K562 (cell line): ENCODE measurements around the gene ANKRD27. TPM values are rescaled to one million over a fixed set of nuclear protein-coding genes. Genes with fewer than 3 reads are reported as not detected.

Experiments used
- ATAC-seq: fragments of 200-7000 bp; cut with Tn5 transposase; 3 replicates; pipeline ENCODE4 v1.9.1; 2020; ENCODE audit warnings: moderate library complexity
- BruUV-seq: library from RNA; stranded (reverse); fragments of 400-500 nt; replicated peaks from 2 replicates; lab custom pipeline; 2021; lab: Mats Ljungman, UMichigan
- CTCF ChIA-PET: fragments of 300-600 bp; formaldehyde crosslinking; extraction: SDS; loops from one replicate; lab custom pipeline; 2021; ENCODE audit warnings: low intra/inter-chr PET ratio; lab: Yijun Ruan, JAX
- POLR2A ChIA-PET: fragments of 300-600, 350-650 bp; sonication (Branson Sonifier 250); formaldehyde crosslinking; extraction: SDS; loops from one replicate; lab custom pipeline; 2021; ENCODE audit warnings: antibody characterized with exemption, inconsistent platforms; lab: Yijun Ruan, JAX
- DNase-seq, 4 experiments: peaks; one replicate each; pipeline versions ENCODE4 v3.0.0 to v3.0.0-alpha.2; 2011 to 2018; ENCODE audit warnings: low spot score in 3 of 4, mixed read lengths in 3 of 4; ENCODE audit errors: extremely low read depth in 1 of 4
- FAIRE-seq: peaks from 2 replicates; lab custom pipeline; 2011; peaks lifted over from hg19 to GRCh38; lab: Jason Lieb, UNC
- H2AFZ ChIP-seq: 2 replicates; pipeline ENCODE4 v1.6.0; 2011; ENCODE audit warnings: low read depth, low read length, control low read depth, inconsistent platforms
- H3K27ac ChIP-seq: fragments of 200-600 bp; 3 replicates; pipeline ENCODE4 v1.8.0; 2011; ENCODE audit warnings: low read depth, mild to moderate bottlenecking, control low read depth, inconsistent platforms, low read length, moderate library complexity, mixed read lengths; ENCODE audit errors: extremely low read depth
- H3K27me3 ChIP-seq, 2 experiments: fragments of 300-600 bp in 1 of 2; 2 replicates in 1 of 2; 3 replicates in 1 of 2; pipeline versions ENCODE4 v1.6.0 to v1.8.0; 2011; ENCODE audit warnings: inconsistent platforms in 2 of 2, low read length in 2 of 2, mild to moderate bottlenecking in 1 of 2, mixed read lengths in 1 of 2, moderate library complexity in 1 of 2; ENCODE audit not compliant: control insufficient read depth in 2 of 2, insufficient read depth in 2 of 2
- H3K36me3 ChIP-seq: fragments of 300-600 bp; 3 replicates; pipeline ENCODE4 v1.8.0; 2011; ENCODE audit warnings: mild to moderate bottlenecking, low read length, inconsistent platforms; ENCODE audit not compliant: control insufficient read depth, insufficient read depth
- H3K4me1 ChIP-seq, 2 experiments: fragments of 200-600 bp in 1 of 2; replicated peaks in 1 of 2; 2 replicates in 1 of 2; 3 replicates in 1 of 2; pipeline versions ENCODE4 v1.5.1 to v1.8.0; 2011; ENCODE audit warnings: inconsistent platforms in 2 of 2, low read length in 2 of 2, mild to moderate bottlenecking in 1 of 2, mixed read lengths in 1 of 2, moderate library complexity in 1 of 2; ENCODE audit not compliant: control insufficient read depth in 2 of 2, insufficient read depth in 2 of 2
- H3K4me2 ChIP-seq: 2 replicates; pipeline ENCODE4 v1.6.1; 2011; ENCODE audit warnings: low read length, control low read depth, inconsistent platforms, mixed read lengths; ENCODE audit not compliant: insufficient read depth
- H3K4me3 ChIP-seq: fragments of 200-600 bp; sonication (generic), shearing (Covaris generic); 2 replicates; pipeline ENCODE4 v1.5.1; 2016; ENCODE audit warnings: control low read depth, inconsistent platforms
- H3K79me2 ChIP-seq: fragments of 200-600 bp; 3 replicates; pipeline ENCODE4 v1.8.0; 2011; ENCODE audit warnings: low read length, inconsistent platforms; ENCODE audit not compliant: control insufficient read depth, insufficient read depth
- H3K9ac ChIP-seq, 2 experiments: 2 replicates each; pipeline versions ENCODE4 v1.6.0 to v1.6.1; 2011; ENCODE audit warnings: low read depth in 2 of 2, low read length in 2 of 2, control low read depth in 1 of 2, inconsistent platforms in 1 of 2, mild to moderate bottlenecking in 1 of 2, mixed read lengths in 1 of 2; ENCODE audit not compliant: insufficient read depth in 1 of 2
- H3K9me1 ChIP-seq: one replicate; pipeline ENCODE4 v1.6.0; 2011; ENCODE audit warnings: inconsistent platforms, mild to moderate bottlenecking, low read length, moderate library complexity; ENCODE audit not compliant: control insufficient read depth, insufficient read depth
- H3K9me3 ChIP-seq: replicated peaks from 2 replicates; pipeline ENCODE4 v1.5.1; 2011; ENCODE audit warnings: low read depth, low read length, inconsistent platforms; ENCODE audit not compliant: control insufficient read depth, insufficient read depth
- H4K20me1 ChIP-seq: replicated peaks from 2 replicates; pipeline ENCODE4 v1.6.1; 2011; ENCODE audit warnings: low read length, inconsistent platforms, mixed read lengths; ENCODE audit not compliant: control insufficient read depth, insufficient read depth
- ATF4 ChIP-seq: fragments of 450-650 bp; formaldehyde crosslinking; IDR thresholded peaks from 2 replicates; pipeline ENCODE4 v1.4.0; 2022; ENCODE audit warnings: mild to moderate bottlenecking, moderate library complexity
- CBFA2T3 ChIP-seq: fragments of 450-650 bp; IDR thresholded peaks from 2 replicates; pipeline ENCODE4 v1.6.1; 2017
- DPF2 ChIP-seq: fragments of 450-650 bp; IDR thresholded peaks from 2 replicates; pipeline ENCODE4 v1.6.1; 2016
- FOXJ2 ChIP-seq: fragments of 200-800 bp; sonication (Bioruptor generic); IDR thresholded peaks from 2 replicates; pipeline ENCODE4 v1.6.1; 2016; ENCODE audit warnings: missing genetic modification characterization, missing compliant biosample characterization
- FOXM1 ChIP-seq, 2 experiments: fragments of 450-650 bp in 1 of 2; sonication (generic) in 1 of 2; formaldehyde crosslinking in 1 of 2; IDR thresholded peaks; 2 replicates each; pipeline versions ENCODE4 v1.6.1 to v1.9.0; 2017 to 2022; ENCODE audit warnings: low read depth in 2 of 2, mild to moderate bottlenecking in 2 of 2, missing genetic modification reagents in 1 of 2, moderate library complexity in 1 of 2
- KHSRP ChIP-seq: fragments of 450-650 bp; IDR thresholded peaks from 2 replicates; pipeline ENCODE4 v1.6.1; 2017
- LCOR ChIP-seq: sonication (generic); formaldehyde crosslinking; IDR thresholded peaks from 2 replicates; pipeline ENCODE4 v1.8.0; 2022; ENCODE audit warnings: mild to moderate bottlenecking, missing genetic modification reagents
- MAFG ChIP-seq: fragments of 450-650 bp; conservative IDR thresholded peaks from 2 replicates; pipeline ENCODE4 v1.6.1; 2016; ENCODE audit warnings: missing genetic modification characterization, missing compliant biosample characterization
- MTA2 ChIP-seq: fragments of 450-650 bp; IDR thresholded peaks from 2 replicates; pipeline ENCODE4 v1.6.1; 2016; ENCODE audit warnings: low read depth
- NCOR1 ChIP-seq: fragments of 450-650 bp; IDR thresholded peaks from 2 replicates; pipeline ENCODE4 v1.6.1; 2016; ENCODE audit warnings: mild to moderate bottlenecking, moderate library complexity
- POLR2B ChIP-seq: fragments of 450-650 bp; IDR thresholded peaks from 2 replicates; pipeline ENCODE4 v1.6.1; 2018; ENCODE audit warnings: low read depth; ENCODE audit not compliant: partially characterized antibody
- RFX1 ChIP-seq: fragments of 450-650 bp; IDR thresholded peaks from 2 replicates; pipeline ENCODE4 v1.6.1; 2016; ENCODE audit warnings: mild to moderate bottlenecking, moderate library complexity
- SMARCE1 ChIP-seq: fragments of 450-650 bp; IDR thresholded peaks from 2 replicates; pipeline ENCODE4 v1.7.1; 2016; ENCODE audit warnings: mild to moderate bottlenecking
- SOX6 ChIP-seq: fragments of 450-650 bp; IDR thresholded peaks from 2 replicates; pipeline ENCODE4 v1.6.1; 2014; ENCODE audit warnings: mild to moderate bottlenecking
- STAT5A ChIP-seq: IDR thresholded peaks from 2 replicates; pipeline ENCODE4 v1.6.1; 2012; ENCODE audit warnings: low read length, inconsistent platforms, borderline replicate concordance
- STAT5B ChIP-seq: fragments of 250-450 bp; sonication (Bioruptor Pico); IDR thresholded peaks from 2 replicates; pipeline ENCODE4 v1.8.0; 2021; ENCODE audit warnings: mild to moderate bottlenecking, inconsistent platforms
- TCF3 ChIP-seq: sonication (generic); formaldehyde crosslinking; IDR thresholded peaks from 2 replicates; pipeline ENCODE4 v1.4.0; 2020; ENCODE audit warnings: mild to moderate bottlenecking, missing genetic modification reagents
- TRIM28 ChIP-seq: fragments of 450-650 bp; IDR thresholded peaks from 2 replicates; pipeline ENCODE4 v1.6.1; 2017
- U2AF1 ChIP-seq: fragments of 200-400 bp; formaldehyde crosslinking; optimal IDR thresholded peaks from 2 replicates; pipeline ENCODE3; 2017; ENCODE audit warnings: mild to moderate bottlenecking, low read depth, low read length, moderate library complexity
- ZBTB7A ChIP-seq: IDR thresholded peaks from 2 replicates; pipeline ENCODE4 v1.6.1; 2011; ENCODE audit warnings: low read depth, mild to moderate bottlenecking, low read length, moderate library complexity, borderline replicate concordance; ENCODE audit not compliant: control insufficient read depth
- ZNF133 ChIP-seq: fragments of 250-450 bp; sonication (Bioruptor Pico); IDR thresholded peaks from 2 replicates; pipeline ENCODE4 v1.4.0; 2020; ENCODE audit warnings: mild to moderate bottlenecking
- ZNF184 ChIP-seq: sonication (generic); formaldehyde crosslinking; IDR thresholded peaks from 2 replicates; pipeline ENCODE4 v1.5.0; 2020; ENCODE audit warnings: missing genetic modification reagents
- ZNF384 ChIP-seq: IDR thresholded peaks from 2 replicates; pipeline ENCODE4 v1.6.1; 2012; ENCODE audit warnings: low read depth, low read length, improper control_type of control experiment
- ZNF551 ChIP-seq: fragments of 250-450 bp; sonication (Bioruptor Pico); IDR thresholded peaks from 2 replicates; pipeline ENCODE4 v1.5.0; 2021; ENCODE audit warnings: mild to moderate bottlenecking, moderate library complexity
- ZNF75A ChIP-seq: fragments of 450-650 bp; formaldehyde crosslinking; IDR thresholded peaks from 2 replicates; pipeline ENCODE4 v1.4.0; 2020; ENCODE audit warnings: mild to moderate bottlenecking
- WGBS: fragments of 100-300 bp; shearing (Covaris generic); methylation state at CpG from one replicate; pipeline ENCODE4 v1.1.6; 2016; ENCODE audit warnings: low coverage, mixed read lengths; ENCODE audit not compliant: insufficient coverage; ENCODE audit errors: missing lambda C conversion rate; 5-methylcytosine and 5-hydroxymethylcytosine counted together
- in situ Hi-C: fragments of 300-500 bp; cut with MboI; formaldehyde crosslinking; loops from 4 replicates; pipeline ENCODE4 v1.15.0; 2018; ENCODE audit warnings: inconsistent platforms, mixed read lengths
- intact Hi-C: fragments of 100-400 bp; cut with micrococcal nuclease; formaldehyde crosslinking; loops from 2 replicates; pipeline ENCODE4 v1.14.2; 2022
- polyA plus RNA-seq, 8 experiments: library from polyadenylated mRNA; depleted of rRNA in 4 of 8; stranded (reverse) in 5 of 8; unstranded in 3 of 8; fragments of >200 nt; fragmentation: Nextera tagmentation in 2 of 8; fragmentation: Illumina TruSeq in 1 of 8; extraction: Ambion mirVana in 2 of 8; extraction: Trizol in 1 of 8; gene quantifications; 2 replicates each; pipeline versions ENCODE4 v1.2.1 to v1.2.3, GENCODE V29; 2011 to 2014; ENCODE audit warnings: inconsistent platforms in 1 of 8, missing spikeins in 1 of 8
- total RNA-seq, 7 experiments: library from RNA; depleted of rRNA in 6 of 7; stranded (reverse); fragments of >200 nt in 6 of 7; fragmentation: Illumina TruSeq in 2 of 7; extraction: Trizol in 2 of 7; gene quantifications; 2 replicates each; pipeline versions ENCODE4 v1.2.1 to v1.2.3, GENCODE V29; 2011 to 2021; ENCODE audit warnings: low replicate concordance in 1 of 7
- TF ChIP-seq, protein P1 (sequence below): fragments of 200-800 bp; sonication (Bioruptor generic); IDR thresholded peaks from 2 replicates; pipeline ENCODE4 v1.6.1; 2017; ENCODE audit warnings: missing genetic modification characterization, missing compliant biosample characterization

Gene ANKRD27
- total and polyA plus RNA-seq, 9 of the 15 experiments (the other 6 are each of a cell fraction or from before 2014, with no cell fraction given), result 5.3 to 71.3 (median 54.2) TPM

- ChIA-PET CTCF (no interaction called here), POLR2A (no interaction called here)
- intact Hi-C loops (loop anchor here (1.0 kb wide), 1 partner anchor 12 kb away; the partner anchor contains the start of genes ANKRD27 and RGS9BP), in situ Hi-C loops (no loop called here)
- Histone ChIP-seq H3K9me3 (no peaks in the 10 kb centered on the region), H2AFZ (peak overlapping the region; percentile 26; the same call in 1 of the 2 replicates), H3K27ac (0 out of 3 replicates have a peak overlapping the region, but pooled peaks have one; percentile 23), H3K79me2 (peaks cover 35% of the 10 kb centered on the region), H3K36me3 (no peaks in the 10 kb centered on the region), H3K9me1 (no peaks in the 10 kb centered on the region), H3K4me1 (peaks cover 22 to 35% of the 10 kb centered on the region in 2 experiments; a peak in 4 of 5 replicates), H3K9ac (no peak overlapping the region), H3K4me2 (no peak overlapping the region; the same call in 1 of the 2 replicates), H3K27me3 (no peaks in the 10 kb centered on the region), H4K20me1 (no peaks in the 10 kb centered on the region), H3K4me3 (no peak overlapping the region)
- DNase-seq (peak; percentile 54 to 82 (median 61)), FAIRE-seq (peak; percentile 81), ATAC-seq (peak; percentile 35)
- 11% methylated on average over 4 of the region's 4 CpGs for WGBS
- no TSS peak for BruUV-seq
- no peak for TF ChIP-seq LCOR (CRISPR knock-in tag)
- peak; percentile 60 for TF ChIP-seq MTA2
- no peak for TF ChIP-seq FOXJ2 (tag)
- peak; percentile 78 for TF ChIP-seq TCF3 (CRISPR knock-in tag)
- TF ChIP-seq KHSRP, result no peak
- peak; percentile 55 for TF ChIP-seq SOX6
- TF ChIP-seq NCOR1, result peak; percentile 68
- TF ChIP-seq ZNF184 (CRISPR knock-in tag), result no peak
- peak; percentile 29; the same call in 1 of the 2 replicates for TF ChIP-seq STAT5A
- no peak for TF ChIP-seq MAFG
- no peak for TF ChIP-seq ZNF75A (CRISPR knock-in tag)
- peak; percentile 26; the same call in 1 of the 2 replicates for TF ChIP-seq FOXM1 (IDR thresholded peaks at IDR 0.05; ENCODE audit: low read depth)
- TF ChIP-seq FOXM1 (CRISPR knock-in tag; IDR thresholded peaks at IDR 0.05; ENCODE audit: low read depth), result no peak
- peak; percentile 73 for TF ChIP-seq DPF2
- 0 out of 2 replicates have a peak, but pooled peaks have one; percentile 28 for TF ChIP-seq TRIM28
- TF ChIP-seq SMARCE1, result peak; percentile 32; the same call in 1 of the 2 replicates
- TF ChIP-seq ATF4, result no peak
- peak; percentile 72; the same call in 1 of the 2 replicates for TF ChIP-seq ZBTB7A
- peak; percentile 64 for TF ChIP-seq ZNF384
- TF ChIP-seq RFX1, result no peak
- TF ChIP-seq, protein P1, sequence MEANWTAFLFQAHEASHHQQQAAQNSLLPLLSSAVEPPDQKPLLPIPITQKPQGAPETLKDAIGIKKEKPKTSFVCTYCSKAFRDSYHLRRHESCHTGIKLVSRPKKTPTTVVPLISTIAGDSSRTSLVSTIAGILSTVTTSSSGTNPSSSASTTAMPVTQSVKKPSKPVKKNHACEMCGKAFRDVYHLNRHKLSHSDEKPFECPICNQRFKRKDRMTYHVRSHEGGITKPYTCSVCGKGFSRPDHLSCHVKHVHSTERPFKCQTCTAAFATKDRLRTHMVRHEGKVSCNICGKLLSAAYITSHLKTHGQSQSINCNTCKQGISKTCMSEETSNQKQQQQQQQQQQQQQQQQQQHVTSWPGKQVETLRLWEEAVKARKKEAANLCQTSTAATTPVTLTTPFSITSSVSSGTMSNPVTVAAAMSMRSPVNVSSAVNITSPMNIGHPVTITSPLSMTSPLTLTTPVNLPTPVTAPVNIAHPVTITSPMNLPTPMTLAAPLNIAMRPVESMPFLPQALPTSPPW (CRISPR knock-in tag), result peak; percentile 18; the same call in 1 of the 2 replicates
- no peak for TF ChIP-seq U2AF1
- no peak for TF ChIP-seq ZNF551 (CRISPR knock-in tag)
- TF ChIP-seq POLR2B, result no peak
- TF ChIP-seq ZNF133 (CRISPR knock-in tag), result no peak
- peak; percentile 91 for TF ChIP-seq CBFA2T3
- no peak for TF ChIP-seq STAT5B (CRISPR knock-in tag)
Measured at GRCh38 chr19:32687681-32688080, 12.7 kb upstream of the ANKRD27 start.
